ENCODE results near the gene MAN1A1.

DNA sequence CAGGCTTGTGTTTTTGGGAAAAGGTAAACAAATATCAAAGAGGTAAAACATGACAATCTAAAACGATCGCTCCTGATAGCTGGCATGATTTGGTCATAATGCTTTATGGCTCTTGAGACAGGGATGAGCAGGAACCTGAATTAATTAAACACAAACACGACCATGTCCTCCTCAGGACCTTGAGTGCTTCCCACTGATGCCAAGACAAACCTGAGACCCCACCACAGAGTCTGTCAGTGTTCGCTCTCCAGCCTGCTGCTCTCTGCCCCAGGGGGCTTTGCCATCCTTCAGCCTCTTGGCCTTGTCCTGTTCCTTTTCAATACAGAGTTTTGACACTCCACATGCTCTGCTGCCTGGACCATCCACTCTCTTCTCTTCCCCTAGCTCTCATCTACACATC, 119.4 kb downstream of the MAN1A1 start:
- TF ChIP-seq, protein P1, sequence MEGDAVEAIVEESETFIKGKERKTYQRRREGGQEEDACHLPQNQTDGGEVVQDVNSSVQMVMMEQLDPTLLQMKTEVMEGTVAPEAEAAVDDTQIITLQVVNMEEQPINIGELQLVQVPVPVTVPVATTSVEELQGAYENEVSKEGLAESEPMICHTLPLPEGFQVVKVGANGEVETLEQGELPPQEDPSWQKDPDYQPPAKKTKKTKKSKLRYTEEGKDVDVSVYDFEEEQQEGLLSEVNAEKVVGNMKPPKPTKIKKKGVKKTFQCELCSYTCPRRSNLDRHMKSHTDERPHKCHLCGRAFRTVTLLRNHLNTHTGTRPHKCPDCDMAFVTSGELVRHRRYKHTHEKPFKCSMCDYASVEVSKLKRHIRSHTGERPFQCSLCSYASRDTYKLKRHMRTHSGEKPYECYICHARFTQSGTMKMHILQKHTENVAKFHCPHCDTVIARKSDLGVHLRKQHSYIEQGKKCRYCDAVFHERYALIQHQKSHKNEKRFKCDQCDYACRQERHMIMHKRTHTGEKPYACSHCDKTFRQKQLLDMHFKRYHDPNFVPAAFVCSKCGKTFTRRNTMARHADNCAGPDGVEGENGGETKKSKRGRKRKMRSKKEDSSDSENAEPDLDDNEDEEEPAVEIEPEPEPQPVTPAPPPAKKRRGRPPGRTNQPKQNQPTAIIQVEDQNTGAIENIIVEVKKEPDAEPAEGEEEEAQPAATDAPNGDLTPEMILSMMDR (IDR thresholded peaks at IDR 0.05; ENCODE audit: low read depth, low read length, poor library complexity, severe bottlenecking): no peak
- TF ChIP-seq EZH2phosphoT487 (IDR thresholded peaks at IDR 0.05; ENCODE audit: borderline replicate concordance, low read length): no peak
